ENCODE data around the gene COMMD8.
A peak's percentile ranks its signal among the peaks of the same experiment; 100 is the strongest.
"Not testable (repeated sequence)": the region's sequence is repeated elsewhere in the genome, so short reads cannot be mapped to it uniquely, and the experiment has no call there.

Gene COMMD8

DNA sequence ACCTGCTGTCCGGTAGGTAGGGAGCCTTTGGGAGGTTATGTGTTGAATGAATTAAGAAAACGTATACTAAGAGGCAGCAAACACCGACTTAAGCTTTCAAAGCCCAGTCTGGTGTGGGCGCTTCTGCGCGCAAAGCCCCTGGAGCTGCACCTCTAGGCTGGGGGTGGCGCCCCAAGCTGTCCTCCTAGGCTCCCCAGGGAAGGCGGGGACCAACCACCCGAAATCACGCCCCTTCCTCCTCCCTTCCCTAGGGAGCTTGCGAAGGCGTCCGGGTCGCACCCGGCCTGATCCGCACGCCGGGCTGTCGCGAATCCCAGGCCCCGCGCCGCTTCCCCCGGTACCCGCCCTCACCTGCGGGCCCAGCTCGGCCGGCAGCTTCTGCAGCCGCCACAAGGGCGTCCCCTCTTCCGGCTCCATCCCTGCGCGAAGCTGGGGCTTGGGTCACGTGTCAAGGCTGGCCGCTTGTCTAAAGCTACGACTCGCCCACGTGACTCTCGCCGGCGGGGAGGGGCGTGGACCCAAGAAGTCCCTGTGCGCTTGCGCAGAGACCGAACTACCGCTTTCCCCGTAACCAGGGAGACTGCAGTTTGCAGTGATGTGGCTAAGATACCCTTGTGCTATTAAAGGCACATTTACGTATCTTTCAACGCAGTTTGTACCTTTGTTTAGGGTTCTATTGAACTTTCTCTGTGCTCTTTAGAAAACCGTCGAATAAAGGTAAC is at the start of gene COMMD8:
COMMD8 (minus strand) TSS at position 468 of the 722 bp plus-strand sequence; CDS start at position 417, 51 bp downstream.
- DNase-seq (ENCODE audit: low spot score in 2 of 2) (peak; percentile 97 to 99), ATAC-seq (ENCODE audit: low read depth) (peak; percentile 81)
- Mint-ChIP-seq H3K4me3 (peak within 1 kb of the TSS; percentile 91), H3K9me3 (no peaks in the 10 kb centered on the region), H3K4me1 (peaks cover 30% of the 10 kb centered on the region), H3K36me3 (peaks cover 5% of the 10 kb centered on the region), H3K27me3 (no peaks in the 10 kb centered on the region), H3K27ac (peak within 1 kb of the TSS; percentile 99)

DNA sequence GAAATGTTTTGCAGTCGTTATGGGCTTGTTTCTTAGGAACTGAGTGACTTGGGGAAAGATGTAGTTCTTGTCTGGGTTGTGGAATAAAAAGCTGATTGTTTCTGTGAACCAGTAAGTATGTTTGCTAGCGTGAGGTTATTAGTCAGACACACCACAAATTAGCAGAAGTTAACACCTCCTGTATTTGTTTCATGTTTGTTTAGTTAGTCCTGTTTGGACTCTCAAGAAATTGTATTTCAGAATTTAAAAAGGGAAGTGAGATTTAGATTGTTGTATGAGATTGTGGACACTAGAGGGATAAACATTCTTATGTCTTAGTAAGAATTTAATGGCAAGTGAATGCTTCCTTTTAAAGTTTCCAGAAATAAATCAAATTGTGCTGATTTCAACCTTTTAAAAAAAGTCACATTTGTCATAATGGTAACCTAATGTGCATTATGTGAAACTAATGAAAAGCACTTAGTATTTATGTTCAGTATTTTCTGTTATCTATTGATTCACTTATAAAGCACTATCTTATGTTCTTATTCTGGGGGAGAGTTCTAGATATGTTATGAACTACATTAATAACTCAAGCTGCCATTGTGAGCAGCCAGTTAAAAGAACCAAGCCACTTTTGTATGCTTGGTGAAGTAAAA is 47.1 kb upstream of the COMMD8 start:
- Mint-ChIP-seq H3K36me3 (peaks cover 16% of the 10 kb centered on the region), H3K9me3 (no peaks in the 10 kb centered on the region), H3K27ac (peak overlapping the region; percentile 81), H3K27me3 (no peaks in the 10 kb centered on the region), H3K4me1 (peaks cover 31% of the 10 kb centered on the region), H3K4me3 (peak overlapping the region; percentile 8)
- peak in 1 of 2 donors; percentile 11 for DNase-seq (ENCODE audit: low spot score in 2 of 2)
- ATAC-seq (ENCODE audit: low read depth): peak; percentile 96

DNA sequence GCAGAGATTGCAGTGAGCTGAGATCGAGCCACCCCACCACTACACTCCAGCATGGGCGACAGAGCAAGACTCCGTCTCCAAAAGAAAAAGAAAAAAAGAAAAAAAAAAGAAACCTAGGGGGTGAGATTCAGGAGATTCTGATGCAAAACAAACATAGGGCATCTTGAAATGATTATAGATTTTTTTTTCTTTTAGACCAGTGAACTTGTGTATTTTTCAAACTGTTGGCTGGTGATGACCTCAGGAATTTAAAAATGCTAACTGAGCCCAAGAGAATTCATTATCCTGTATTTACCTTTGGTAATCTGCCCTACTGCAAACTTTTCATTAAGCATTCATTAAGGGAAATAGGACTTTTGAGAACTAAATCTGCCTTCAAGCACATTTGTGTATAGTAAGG is 42.2 kb upstream of the COMMD8 start:
- DNase-seq (ENCODE audit: low spot score in 2 of 2) (no peak), ATAC-seq (ENCODE audit: low read depth) (no peak)
- Mint-ChIP-seq H3K27me3 (no peaks in the 10 kb centered on the region), H3K27ac (no peak overlapping the region), H3K9me3 (no peaks in the 10 kb centered on the region), H3K4me1 (peaks cover 16% of the 10 kb centered on the region), H3K36me3 (peaks cover 2% of the 10 kb centered on the region), H3K4me3 (no peak overlapping the region)

DNA sequence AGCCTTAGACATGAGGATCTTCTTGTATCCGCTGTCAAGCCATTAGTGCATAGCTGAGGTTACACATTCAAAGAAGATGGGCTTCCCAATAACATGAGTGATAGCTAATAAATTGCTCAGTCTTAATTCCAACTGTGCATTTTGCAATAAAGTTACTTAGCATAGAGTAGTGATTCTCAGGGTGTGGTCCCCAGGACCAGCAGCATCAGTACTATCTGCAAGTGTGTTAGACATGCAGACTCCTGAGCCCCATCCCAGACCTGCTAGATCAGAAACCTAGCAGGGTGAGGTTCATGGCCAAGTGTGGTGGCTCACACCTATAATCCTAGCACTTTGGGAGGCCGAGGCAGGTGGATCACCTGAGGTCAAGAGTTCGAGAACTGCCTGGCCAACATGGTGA is 41.6 kb upstream of the COMMD8 start:
- DNase-seq (ENCODE audit: low spot score in 2 of 2) (no peak), ATAC-seq (ENCODE audit: low read depth) (no peak)
- Mint-ChIP-seq H3K27me3 (no peaks in the 10 kb centered on the region), H3K9me3 (no peaks in the 10 kb centered on the region), H3K4me1 (peaks cover 13% of the 10 kb centered on the region), H3K36me3 (peaks cover 2% of the 10 kb centered on the region), H3K4me3 (no peak overlapping the region), H3K27ac (no peak overlapping the region)

DNA sequence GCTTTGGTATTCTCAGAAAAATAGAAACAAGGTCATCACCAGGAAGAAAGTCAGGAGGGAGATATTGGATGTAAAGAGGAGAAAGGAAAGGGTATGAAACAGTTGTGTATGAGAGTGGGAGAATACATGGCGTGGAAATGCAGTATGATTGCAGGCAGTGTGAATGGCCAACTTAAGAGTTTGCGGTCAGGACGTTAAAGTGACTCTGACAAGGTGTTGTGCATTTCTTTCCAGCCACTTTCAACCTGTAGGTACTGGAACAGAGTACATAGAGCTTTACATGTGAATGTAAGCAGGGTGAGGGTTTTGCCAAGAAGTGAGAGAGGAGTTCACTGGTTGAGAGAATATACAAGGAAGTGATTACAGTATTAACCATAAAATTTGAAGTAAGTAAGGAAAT is 37.3 kb upstream of the COMMD8 start:
- Mint-ChIP-seq H3K36me3 (peaks cover 4% of the 10 kb centered on the region), H3K27ac (no peak overlapping the region), H3K27me3 (no peaks in the 10 kb centered on the region), H3K9me3 (no peaks in the 10 kb centered on the region), H3K4me3 (no peak overlapping the region), H3K4me1 (peaks cover 13% of the 10 kb centered on the region)
- DNase-seq (ENCODE audit: low spot score in 2 of 2) (no peak), ATAC-seq (ENCODE audit: low read depth) (no peak)

DNA sequence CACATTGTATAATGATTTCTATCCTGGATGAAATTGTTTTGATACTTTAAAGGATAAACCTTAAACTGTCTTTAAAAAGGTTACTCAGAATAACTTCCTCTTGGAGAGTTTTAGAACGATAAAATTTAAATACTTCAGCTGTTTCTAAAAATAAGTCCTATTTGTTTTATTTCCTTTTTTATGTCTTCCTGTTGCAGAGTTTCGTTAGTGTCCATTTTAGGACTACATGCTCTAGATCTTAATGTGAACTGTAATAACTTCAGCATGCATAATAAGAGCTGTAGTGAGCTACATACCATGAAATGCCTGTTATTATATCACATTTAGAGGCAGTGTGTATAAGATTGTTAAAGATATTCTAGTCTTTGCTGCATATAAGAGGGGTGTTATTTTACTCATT is 36.2 kb upstream of the COMMD8 start:
- H3K27me3 Mint-ChIP-seq: no peaks in the 10 kb centered on the region
- peaks cover 13% of the 10 kb centered on the region for H3K4me1 Mint-ChIP-seq
- DNase-seq (ENCODE audit: low spot score in 2 of 2) (no peak), ATAC-seq (ENCODE audit: low read depth) (peak; percentile 91)
- no peak overlapping the region for H3K27ac Mint-ChIP-seq
- peaks cover 4% of the 10 kb centered on the region for H3K36me3 Mint-ChIP-seq
- H3K9me3 Mint-ChIP-seq: no peaks in the 10 kb centered on the region
- no peak overlapping the region for H3K4me3 Mint-ChIP-seq

DNA sequence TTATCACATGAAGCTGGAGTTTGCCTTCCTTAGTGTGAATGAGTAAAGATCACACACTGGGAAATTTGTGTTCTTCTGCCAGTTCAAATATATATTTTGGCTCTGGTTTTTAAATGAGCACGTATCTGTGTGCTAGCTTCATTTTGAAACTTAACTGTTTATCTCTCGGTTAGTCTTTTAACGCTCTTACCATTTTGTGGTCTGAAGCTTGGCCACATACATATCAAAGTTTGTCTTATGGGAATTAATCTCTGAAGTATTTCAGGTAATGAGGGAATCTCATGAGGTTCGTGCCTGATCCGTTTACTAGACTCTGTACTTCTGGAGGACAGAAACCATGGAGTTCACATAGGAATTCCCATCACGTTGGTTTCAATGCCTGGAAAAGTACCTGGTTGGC is 35.4 kb upstream of the COMMD8 start:
- Mint-ChIP-seq H3K27ac (no peak overlapping the region), H3K4me3 (peak overlapping the region; percentile 12)
- ATAC-seq (ENCODE audit: low read depth): no peak

DNA sequence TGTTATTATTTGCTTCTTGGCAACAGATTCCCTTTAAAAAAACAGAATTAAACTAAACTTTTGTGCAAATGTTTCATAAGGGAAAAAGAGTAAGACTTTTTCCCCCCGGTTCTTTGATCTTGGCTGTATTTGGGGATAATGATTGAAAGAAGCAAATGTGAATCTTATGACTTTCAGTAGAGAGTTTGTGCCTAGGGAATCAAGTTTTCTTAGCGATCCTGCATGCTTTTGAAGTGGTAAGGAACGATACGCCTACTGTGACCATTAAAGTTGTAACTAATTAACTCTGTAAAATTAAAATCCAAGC is 30.6 kb upstream of the COMMD8 start:
- Mint-ChIP-seq H3K4me1 (peaks cover 29% of the 10 kb centered on the region), H3K27ac (peak overlapping the region; percentile 55), H3K4me3 (no peak overlapping the region), H3K36me3 (peaks cover 6% of the 10 kb centered on the region), H3K27me3 (no peaks in the 10 kb centered on the region), H3K9me3 (no peaks in the 10 kb centered on the region)
- no peak for ATAC-seq (ENCODE audit: low read depth)
- DNase-seq (ENCODE audit: low spot score in 2 of 2): no peak

More for the DNA sequence above, 35.4 kb upstream of the COMMD8 start:
- H3K9me3 Mint-ChIP-seq: no peaks in the 10 kb centered on the region
- peaks cover 16% of the 10 kb centered on the region for H3K4me1 Mint-ChIP-seq
- H3K36me3 Mint-ChIP-seq: peaks cover 4% of the 10 kb centered on the region
- DNase-seq (ENCODE audit: low spot score in 2 of 2): no peak
- H3K27me3 Mint-ChIP-seq: no peaks in the 10 kb centered on the region

DNA sequence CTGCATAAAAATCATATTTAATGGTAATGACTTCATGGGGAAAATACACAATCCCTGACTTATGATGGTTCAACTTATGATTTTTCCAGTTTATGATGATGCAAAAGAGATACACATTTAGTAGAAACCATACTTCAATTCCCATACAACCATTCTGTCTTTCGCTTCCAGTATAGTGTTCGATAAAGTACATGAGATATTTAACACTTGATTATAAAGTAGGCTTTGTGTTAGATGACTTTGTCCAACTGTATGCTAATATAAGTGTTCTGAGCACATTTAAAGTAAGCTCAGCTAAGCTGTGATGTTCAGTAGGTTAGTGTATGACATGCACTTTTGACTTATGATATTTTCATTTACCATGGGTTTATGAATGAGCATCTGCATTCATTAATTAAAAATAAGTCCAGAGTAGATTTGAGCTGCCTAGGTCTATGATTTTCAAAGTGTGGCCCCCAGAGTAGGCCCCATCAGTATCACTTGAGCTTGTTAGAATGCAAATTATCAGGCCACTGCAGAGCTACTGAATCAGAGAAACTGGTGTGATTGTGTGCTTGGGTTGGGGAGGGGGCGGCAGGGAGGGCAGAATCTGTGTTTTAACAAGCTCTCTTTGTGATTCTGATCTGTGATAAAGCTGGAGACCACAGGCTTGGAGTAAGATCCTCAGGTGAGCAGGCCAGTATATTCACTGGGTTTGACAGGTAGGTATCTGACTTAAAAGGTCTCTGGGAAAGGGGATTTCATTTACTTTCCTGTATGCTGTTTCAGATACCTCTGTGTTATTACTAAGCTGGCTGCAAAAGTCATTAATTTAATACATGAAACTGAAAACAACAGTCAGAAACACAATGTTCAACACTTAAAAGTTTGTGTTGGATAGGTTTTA is 30.0 kb upstream of the COMMD8 start:
- H3K27ac Mint-ChIP-seq: peak overlapping the region; percentile 55
- DNase-seq (ENCODE audit: low spot score in 2 of 2) (no peak), ATAC-seq (ENCODE audit: low read depth) (no peak)
- no peaks in the 10 kb centered on the region for H3K9me3 Mint-ChIP-seq
- H3K4me1 Mint-ChIP-seq: peaks cover 23% of the 10 kb centered on the region
- peaks cover 8% of the 10 kb centered on the region for H3K36me3 Mint-ChIP-seq
- no peaks in the 10 kb centered on the region for H3K27me3 Mint-ChIP-seq
- H3K4me3 Mint-ChIP-seq: peak overlapping the region; percentile 11

DNA sequence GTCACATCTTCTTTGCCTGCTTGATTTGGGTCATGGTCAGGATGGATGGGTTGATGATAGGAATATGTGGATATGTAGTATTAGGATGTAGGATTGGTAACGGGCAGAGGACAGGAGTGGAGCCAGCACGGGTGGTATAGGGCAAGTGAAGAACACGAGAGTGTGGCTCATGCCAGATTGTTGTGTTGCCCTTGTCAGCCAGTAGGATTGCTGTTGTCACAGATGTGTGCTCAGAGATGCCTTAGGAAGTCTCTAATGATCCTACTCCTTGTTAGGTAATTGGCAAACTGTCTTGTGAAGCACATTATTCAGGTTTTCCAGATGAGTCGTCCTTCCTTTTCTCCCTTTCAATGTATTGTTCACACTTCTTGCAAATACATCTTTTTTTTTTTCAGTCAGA is 27.0 kb upstream of the COMMD8 start:
- Mint-ChIP-seq H3K27ac (no peak overlapping the region), H3K4me1 (peaks cover 23% of the 10 kb centered on the region), H3K27me3 (no peaks in the 10 kb centered on the region), H3K9me3 (no peaks in the 10 kb centered on the region), H3K4me3 (no peak overlapping the region), H3K36me3 (peaks cover 6% of the 10 kb centered on the region)
- ATAC-seq (ENCODE audit: low read depth): peak; percentile 94
- no peak for DNase-seq (ENCODE audit: low spot score in 2 of 2)

DNA sequence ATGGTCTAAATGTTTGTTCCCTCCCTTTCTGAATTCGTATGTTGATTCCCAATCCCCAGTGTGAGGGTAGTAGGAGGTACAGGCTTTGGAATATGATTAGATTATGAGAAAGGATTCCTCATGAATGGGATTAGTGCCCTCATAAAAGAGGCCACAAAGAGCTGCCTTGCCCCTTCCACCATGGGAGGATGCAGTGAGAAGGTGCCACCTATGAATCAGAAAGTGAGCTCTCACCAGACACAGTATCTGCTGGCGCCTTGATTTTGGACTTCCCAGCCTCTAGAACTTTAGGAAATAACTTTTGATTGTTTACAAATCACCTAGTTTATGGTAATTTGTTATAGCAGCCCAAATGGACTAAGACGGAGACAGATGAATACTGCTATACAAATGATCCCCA is 25.2 kb upstream of the COMMD8 start:
- Mint-ChIP-seq H3K27me3 (no peaks in the 10 kb centered on the region), H3K36me3 (peaks cover 6% of the 10 kb centered on the region), H3K4me1 (peaks cover 32% of the 10 kb centered on the region), H3K4me3 (no peak overlapping the region), H3K9me3 (no peaks in the 10 kb centered on the region), H3K27ac (peak overlapping the region; percentile 53)
- ATAC-seq (ENCODE audit: low read depth) (no peak), DNase-seq (ENCODE audit: low spot score in 2 of 2) (no peak)

DNA sequence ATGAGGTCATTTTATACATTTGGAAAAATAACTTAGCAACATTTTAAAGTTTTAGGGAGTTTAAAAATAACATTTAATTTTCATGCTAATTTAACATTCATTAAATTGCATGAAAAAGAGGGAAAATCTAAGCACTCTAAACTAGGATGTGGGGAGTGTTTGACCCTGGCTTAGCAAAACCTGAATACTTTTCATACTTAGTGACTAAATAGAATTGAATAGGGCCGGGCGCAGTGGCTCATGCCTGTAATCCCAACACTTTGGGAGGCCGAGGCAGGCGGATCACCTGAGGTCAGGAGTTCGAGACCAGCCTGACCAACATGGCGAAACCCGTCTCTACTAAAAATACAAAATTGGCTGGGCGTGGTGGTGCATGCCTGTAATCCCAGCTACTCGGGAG is 23.2 kb upstream of the COMMD8 start:
- H3K4me3 Mint-ChIP-seq; H3K27ac Mint-ChIP-seq; H3K27me3 Mint-ChIP-seq; H3K36me3 Mint-ChIP-seq; DNase-seq (ENCODE audit: low spot score in 2 of 2); H3K9me3 Mint-ChIP-seq; ATAC-seq (ENCODE audit: low read depth): not testable (repeated sequence)
- H3K4me1 Mint-ChIP-seq: peaks cover 32% of the 10 kb centered on the region

DNA sequence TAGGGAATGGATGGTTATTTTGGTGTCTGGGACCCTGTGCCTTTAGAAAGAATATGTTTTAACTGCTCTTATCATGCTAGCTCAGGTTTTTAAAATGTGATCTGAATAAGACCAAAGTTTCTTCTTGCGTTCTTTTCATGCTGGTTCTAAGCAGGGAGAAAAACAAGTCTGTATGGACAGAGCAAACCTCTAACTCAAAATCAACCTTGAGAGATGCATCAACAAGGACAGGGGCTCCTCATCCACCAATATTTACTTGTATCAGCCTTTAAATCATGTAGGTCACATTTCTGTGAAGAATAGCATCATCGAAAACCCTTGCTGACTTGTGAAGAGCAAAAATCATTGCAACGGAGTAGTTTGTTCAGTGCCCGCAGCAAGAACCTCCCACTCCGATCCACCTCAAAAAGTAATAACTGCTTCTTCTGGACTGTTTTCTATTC is 22.8 kb upstream of the COMMD8 start:
- Mint-ChIP-seq H3K36me3 (peaks cover 4% of the 10 kb centered on the region), H3K4me3 (peak overlapping the region; percentile 96), H3K27me3 (no peaks in the 10 kb centered on the region), H3K4me1 (peaks cover 29% of the 10 kb centered on the region), H3K27ac (peak overlapping the region; percentile 98), H3K9me3 (no peaks in the 10 kb centered on the region)
- no peak for DNase-seq (ENCODE audit: low spot score in 2 of 2)
- ATAC-seq (ENCODE audit: low read depth): no peak

DNA sequence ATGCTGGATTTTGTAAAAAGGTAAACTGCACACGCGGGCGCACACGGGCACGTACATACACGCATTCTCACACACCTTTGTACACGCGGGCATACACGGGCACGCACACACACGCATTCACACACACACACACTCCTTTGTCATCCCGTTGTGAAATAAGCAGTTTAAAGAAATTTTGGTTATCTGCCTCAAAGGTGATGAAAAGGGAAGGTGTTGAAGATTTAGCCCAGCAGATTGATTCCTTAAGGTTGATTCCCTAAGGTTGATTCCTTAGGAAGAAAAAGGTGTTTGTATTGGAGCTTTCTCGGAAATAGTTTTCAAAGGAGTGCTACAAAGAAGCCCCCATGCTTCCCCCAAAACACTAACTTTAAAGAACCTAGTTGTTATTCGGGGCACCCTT is 22.3 kb upstream of the COMMD8 start:
- H3K36me3 Mint-ChIP-seq: peaks cover 2% of the 10 kb centered on the region
- H3K27ac Mint-ChIP-seq: peak overlapping the region; percentile 98
- H3K9me3 Mint-ChIP-seq: no peaks in the 10 kb centered on the region
- H3K4me3 Mint-ChIP-seq: peak overlapping the region; percentile 96
- H3K4me1 Mint-ChIP-seq: peaks cover 29% of the 10 kb centered on the region
- H3K27me3 Mint-ChIP-seq: no peaks in the 10 kb centered on the region
- no peak for ATAC-seq (ENCODE audit: low read depth)
- DNase-seq (ENCODE audit: low spot score in 2 of 2): no peak
